Smooth muscle cell (in vitro differentiated cells): ENCODE measurements around the gene DKKL1. TPM values are rescaled to one million over a fixed set of nuclear protein-coding genes. Genes with fewer than 3 reads are reported as not detected.
"Not testable (repeated sequence)": the region's sequence is repeated elsewhere in the genome, so short reads cannot be mapped to it uniquely, and the experiment has no call there.

Source experiments
- DNase-seq: peaks from one replicate; lab custom pipeline; 2025; ENCODE audit not compliant: unreplicated experiment; lab: John Stamatoyannopoulos, UW
- H2AFZ ChIP-seq: fragments of 200-600 bp; sonication (generic); 2 replicates; pipeline ENCODE4 v1.6.0; 2016; ENCODE audit warnings: antibody characterized with exemption, low read depth, mild to moderate bottlenecking
- H3F3A ChIP-seq: fragments of 200-600 bp; sonication (generic); 2 replicates; pipeline ENCODE4 v1.6.0; 2017; ENCODE audit warnings: antibody characterized with exemption, low read depth
- H3K27ac ChIP-seq: fragments of 200-600 bp; sonication (generic); 2 replicates; pipeline ENCODE4 v1.5.1; 2016; ENCODE audit warnings: low read depth, mild to moderate bottlenecking
- H3K27me3 ChIP-seq: fragments of 200-600 bp; sonication (generic); 2 replicates; pipeline ENCODE4 v1.6.1; 2016; ENCODE audit warnings: low read depth, mild to moderate bottlenecking
- H3K36me3 ChIP-seq: fragments of 200-600 bp; sonication (generic); 2 replicates; pipeline ENCODE4 v1.5.1; 2016; ENCODE audit warnings: low read depth
- H3K4me1 ChIP-seq: fragments of 200-600 bp; sonication (generic); 2 replicates; pipeline ENCODE4 v1.5.1; 2016; ENCODE audit warnings: low read depth
- H3K4me2 ChIP-seq: fragments of 200-600 bp; sonication (generic); 2 replicates; pipeline ENCODE4 v1.6.0; 2016; ENCODE audit warnings: mild to moderate bottlenecking
- H3K4me3 ChIP-seq: fragments of 200-600 bp; sonication (generic); 2 replicates; pipeline ENCODE4 v1.5.1; 2016; ENCODE audit warnings: mild to moderate bottlenecking
- H3K79me2 ChIP-seq: fragments of 200-600 bp; sonication (generic); 2 replicates; pipeline ENCODE4 v1.6.0; 2016; ENCODE audit warnings: low read depth, mild to moderate bottlenecking
- H3K9ac ChIP-seq: fragments of 200-600 bp; sonication (generic); 2 replicates; pipeline ENCODE4 v1.6.0; 2016; ENCODE audit warnings: low read depth
- H3K9me3 ChIP-seq: fragments of 200-600 bp; sonication (generic); replicated peaks from 2 replicates; pipeline ENCODE4 v1.5.1; 2016; ENCODE audit warnings: low read depth
- H4K20me1 ChIP-seq: fragments of 200-600 bp; sonication (generic); 2 replicates; pipeline ENCODE4 v1.6.0; 2016; ENCODE audit warnings: low read depth
- WGBS: methylation state at CpG from one replicate; pipeline ENCODE4 v1.1.7; 2016; ENCODE audit warnings: low lambda C conversion rate; 5-methylcytosine and 5-hydroxymethylcytosine counted together
- polyA plus RNA-seq: library from polyadenylated mRNA; unstranded; fragments of >200 nt; fragmentation: Nextera tagmentation; extraction: Ambion mirVana; gene quantifications from 2 replicates; pipeline ENCODE4 v1.2.1, GENCODE V29; 2016
- total RNA-seq: library from RNA; depleted of rRNA; stranded (reverse); fragments of >200 nt; gene quantifications from 2 replicates; pipeline ENCODE4 v1.2.3, GENCODE V29; 2014
- TF ChIP-seq, protein P1 (sequence below): fragments of 200-600 bp; sonication (generic); IDR thresholded peaks from 2 replicates; pipeline ENCODE4 v1.5.1; 2017; ENCODE audit warnings: borderline replicate concordance, mild to moderate bottlenecking, antibody characterized with exemption; ENCODE audit not compliant: insufficient read depth, poor library complexity, severe bottlenecking

DKKL1 gene
- total and polyA plus RNA-seq, 2 experiments from 2014 or later = 2.3 to 2.8 TPM

DNA sequence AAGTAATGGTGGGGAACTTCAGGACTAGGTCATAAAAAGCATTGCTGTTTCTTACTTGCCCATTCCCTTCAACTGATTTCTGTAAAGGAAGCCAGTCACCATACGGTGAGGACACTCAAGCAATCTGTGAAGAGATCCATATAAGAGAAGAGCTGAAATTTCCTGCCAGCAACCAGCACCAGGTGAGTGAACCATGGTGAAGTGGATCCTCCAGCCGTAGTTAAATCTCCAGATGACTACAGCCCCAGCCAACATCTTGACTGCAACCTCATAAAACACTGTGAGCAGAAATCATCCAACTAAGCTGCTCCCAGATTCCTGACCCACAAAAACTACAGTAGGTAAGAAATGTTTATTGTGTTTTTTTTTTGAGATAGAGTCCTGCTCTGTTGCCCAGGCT is 34.9 kb upstream of the DKKL1 start:
- H3K9me3 ChIP-seq = no peaks in the 10 kb centered on the region
- H3K4me3 ChIP-seq = no peak overlapping the region
- no peak overlapping the region for H3K4me2 ChIP-seq
- no peaks in the 10 kb centered on the region for H3K27me3 ChIP-seq
- no peaks in the 10 kb centered on the region for H4K20me1 ChIP-seq
- H3K27ac ChIP-seq = no peak overlapping the region
- H3K79me2 ChIP-seq = no peaks in the 10 kb centered on the region
- no peak overlapping the region for H2AFZ ChIP-seq
- no peaks in the 10 kb centered on the region for H3K36me3 ChIP-seq
- WGBS = 90% methylated on average over 2 of the region's 2 CpGs
- H3K9ac ChIP-seq = no peak overlapping the region
- TF ChIP-seq, protein P1, sequence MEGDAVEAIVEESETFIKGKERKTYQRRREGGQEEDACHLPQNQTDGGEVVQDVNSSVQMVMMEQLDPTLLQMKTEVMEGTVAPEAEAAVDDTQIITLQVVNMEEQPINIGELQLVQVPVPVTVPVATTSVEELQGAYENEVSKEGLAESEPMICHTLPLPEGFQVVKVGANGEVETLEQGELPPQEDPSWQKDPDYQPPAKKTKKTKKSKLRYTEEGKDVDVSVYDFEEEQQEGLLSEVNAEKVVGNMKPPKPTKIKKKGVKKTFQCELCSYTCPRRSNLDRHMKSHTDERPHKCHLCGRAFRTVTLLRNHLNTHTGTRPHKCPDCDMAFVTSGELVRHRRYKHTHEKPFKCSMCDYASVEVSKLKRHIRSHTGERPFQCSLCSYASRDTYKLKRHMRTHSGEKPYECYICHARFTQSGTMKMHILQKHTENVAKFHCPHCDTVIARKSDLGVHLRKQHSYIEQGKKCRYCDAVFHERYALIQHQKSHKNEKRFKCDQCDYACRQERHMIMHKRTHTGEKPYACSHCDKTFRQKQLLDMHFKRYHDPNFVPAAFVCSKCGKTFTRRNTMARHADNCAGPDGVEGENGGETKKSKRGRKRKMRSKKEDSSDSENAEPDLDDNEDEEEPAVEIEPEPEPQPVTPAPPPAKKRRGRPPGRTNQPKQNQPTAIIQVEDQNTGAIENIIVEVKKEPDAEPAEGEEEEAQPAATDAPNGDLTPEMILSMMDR = no peak
- H3F3A ChIP-seq = no peaks in the 10 kb centered on the region
- H3K4me1 ChIP-seq = no peaks in the 10 kb centered on the region
- DNase-seq = no peak

- not testable (repeated sequence) for H3K4me1 ChIP-seq, H3K27me3 ChIP-seq, H3K4me2 ChIP-seq, H3K79me2 ChIP-seq, H3K27ac ChIP-seq, H3K36me3 ChIP-seq, H4K20me1 ChIP-seq, H3K9me3 ChIP-seq, DNase-seq, H3K4me3 ChIP-seq, H2AFZ ChIP-seq, H3K9ac ChIP-seq, H3F3A ChIP-seq
- 96% methylated on average over 4 of the region's 4 CpGs for WGBS
Observed at GRCh38 chr19:49331187-49331586, 32.5 kb upstream of the DKKL1 start.

GRCh38 chr19:49331616-49332055 is 32.0 kb upstream of the DKKL1 start:
- Histone ChIP-seq H2AFZ (no peak overlapping the region), H3K27ac (no peak overlapping the region), H3K4me3 (no peak overlapping the region), H3F3A (no peaks in the 10 kb centered on the region), H3K9me3 (no peaks in the 10 kb centered on the region), H4K20me1 (no peaks in the 10 kb centered on the region), H3K36me3 (no peaks in the 10 kb centered on the region), H3K4me2 (no peak overlapping the region), H3K27me3 (no peaks in the 10 kb centered on the region), H3K4me1 (no peaks in the 10 kb centered on the region), H3K9ac (no peak overlapping the region), H3K79me2 (no peaks in the 10 kb centered on the region)
- TF ChIP-seq, protein P1 = no peak
- no peak for DNase-seq
- 70% methylated on average over 2 of the region's 2 CpGs for WGBS

GRCh38 chr19:49332691-49333417 is 30.8 kb upstream of the DKKL1 start:
- not testable (repeated sequence) for DNase-seq, H3K4me1 ChIP-seq, H4K20me1 ChIP-seq, H3K9ac ChIP-seq, H3K4me3 ChIP-seq, H3K27me3 ChIP-seq, H3K27ac ChIP-seq, H3F3A ChIP-seq, H3K9me3 ChIP-seq, H2AFZ ChIP-seq, H3K4me2 ChIP-seq, H3K79me2 ChIP-seq, H3K36me3 ChIP-seq
- WGBS = 98% methylated on average over 13 of the region's 13 CpGs
